GM08714 (cell line): Measurements from ENCODE around the gene PTPRE.

ENCODE experiments used
- H3K4me3 ChIP-seq: fragments of 200-500 bp; sonication (Bioruptor generic); 2 replicates; pipeline ENCODE4 v1.5.1; 2014; ENCODE audit warnings: mild to moderate bottlenecking, low read length, inconsistent platforms
- ZNF274 ChIP-seq: IDR thresholded peaks from 2 replicates; pipeline ENCODE4 v1.6.1; 2012; ENCODE audit warnings: mild to moderate bottlenecking, low read depth, low read length

PTPRE gene

DNA sequence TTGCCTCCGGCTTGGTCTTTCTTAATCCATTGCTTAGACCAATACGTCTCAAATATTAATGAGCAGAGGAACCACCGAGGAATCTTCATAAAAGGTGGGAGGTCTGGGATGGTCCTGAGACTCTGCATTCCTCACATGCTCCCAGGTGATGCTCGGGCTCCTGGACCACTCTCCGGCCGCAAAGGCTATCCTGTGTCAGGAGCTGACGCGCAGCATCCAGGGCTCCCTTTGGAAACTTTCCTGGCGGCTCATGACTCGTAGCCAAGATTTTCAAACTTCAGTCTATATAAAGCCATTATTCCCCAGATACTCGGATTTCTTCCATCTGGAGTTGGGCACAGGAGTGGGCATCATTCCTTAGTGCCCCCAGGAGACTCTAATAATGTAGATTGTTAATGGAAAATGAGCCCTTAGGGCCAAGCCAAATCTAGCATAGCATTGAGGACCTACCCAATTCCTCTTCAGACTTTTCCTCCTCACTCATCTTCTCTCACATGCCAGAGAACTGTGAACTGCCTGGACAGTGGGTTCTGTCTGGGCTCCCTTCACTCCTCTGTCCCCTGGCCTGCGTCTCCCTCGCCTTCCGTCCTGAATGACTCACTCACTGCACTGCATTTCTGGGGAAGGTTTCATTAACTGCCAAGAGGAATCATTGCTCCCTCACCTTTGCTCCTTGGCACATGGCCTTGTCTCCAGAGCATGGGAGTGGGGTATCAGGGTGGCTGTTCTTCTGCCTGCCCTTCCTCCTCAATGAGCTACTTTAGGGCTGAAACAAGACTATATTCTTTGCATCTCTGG is 130.0 kb downstream of the PTPRE start:
- no peak for TF ChIP-seq ZNF274
- H3K4me3 ChIP-seq: no peak overlapping the region

DNA sequence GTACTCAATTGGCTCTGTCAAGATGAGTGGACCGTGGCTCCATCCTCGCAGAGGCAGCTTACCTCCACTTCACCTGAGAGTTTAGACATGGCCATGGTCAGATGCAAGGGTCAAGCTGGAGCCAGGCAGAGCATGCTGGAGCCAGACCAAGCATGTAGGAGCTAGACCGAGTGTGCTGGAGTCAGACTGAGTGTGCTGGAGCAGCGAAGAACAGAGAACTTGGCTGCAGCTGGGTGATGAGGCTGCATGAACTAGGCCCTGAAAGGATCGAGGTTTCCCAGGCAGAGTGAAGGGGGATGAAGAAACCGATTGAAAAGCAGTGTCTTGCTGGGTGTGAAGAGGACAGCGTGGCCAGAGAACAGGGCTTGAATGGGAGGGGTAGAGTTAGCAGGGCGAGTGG is 133.2 kb downstream of the PTPRE start:
- H3K4me3 ChIP-seq: no peak overlapping the region
- TF ChIP-seq ZNF274: no peak

DNA sequence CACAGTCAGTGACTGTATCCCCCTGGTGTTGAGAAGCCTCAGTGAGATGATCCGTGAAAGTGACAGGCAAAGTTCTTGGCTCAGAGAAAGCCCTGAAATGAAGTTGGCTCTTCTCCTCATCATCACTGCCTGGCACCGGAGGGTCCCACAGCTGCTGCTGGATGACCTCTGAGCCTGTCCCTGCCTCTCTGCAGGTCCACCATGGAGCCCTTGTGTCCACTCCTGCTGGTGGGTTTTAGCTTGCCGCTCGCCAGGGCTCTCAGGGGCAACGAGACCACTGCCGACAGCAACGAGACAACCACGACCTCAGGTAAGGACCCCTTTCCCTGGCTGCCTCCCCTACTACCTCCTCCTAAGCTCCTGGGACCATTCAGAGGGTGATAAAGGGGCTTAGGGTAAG is 133.8 kb downstream of the PTPRE start:
- H3K4me3 ChIP-seq: no peak overlapping the region
- TF ChIP-seq ZNF274: no peak

DNA sequence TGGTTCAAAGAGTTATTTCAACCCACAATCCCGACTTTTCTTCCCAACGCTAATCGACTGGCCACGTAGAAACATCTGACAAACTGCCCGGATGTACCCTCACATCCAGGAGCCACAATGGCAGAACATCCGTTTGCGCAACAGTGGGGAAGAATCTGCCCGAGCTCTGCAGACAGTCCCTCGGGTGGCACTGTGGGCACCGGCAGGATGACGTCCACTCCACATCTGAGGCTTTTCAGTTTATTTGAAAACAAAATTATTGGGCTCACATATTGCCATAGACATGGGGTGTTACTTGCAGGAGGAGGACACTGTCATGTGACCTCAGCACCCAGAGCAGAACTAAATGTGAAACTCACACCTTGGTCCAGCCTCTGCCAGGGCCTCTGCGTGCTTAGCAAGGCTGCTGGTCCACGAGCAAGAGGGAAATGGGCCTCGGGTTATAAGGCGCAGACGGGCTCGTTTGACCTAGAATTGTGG is 135.3 kb downstream of the PTPRE start:
- no peak for TF ChIP-seq ZNF274
- no peak overlapping the region for H3K4me3 ChIP-seq

DNA sequence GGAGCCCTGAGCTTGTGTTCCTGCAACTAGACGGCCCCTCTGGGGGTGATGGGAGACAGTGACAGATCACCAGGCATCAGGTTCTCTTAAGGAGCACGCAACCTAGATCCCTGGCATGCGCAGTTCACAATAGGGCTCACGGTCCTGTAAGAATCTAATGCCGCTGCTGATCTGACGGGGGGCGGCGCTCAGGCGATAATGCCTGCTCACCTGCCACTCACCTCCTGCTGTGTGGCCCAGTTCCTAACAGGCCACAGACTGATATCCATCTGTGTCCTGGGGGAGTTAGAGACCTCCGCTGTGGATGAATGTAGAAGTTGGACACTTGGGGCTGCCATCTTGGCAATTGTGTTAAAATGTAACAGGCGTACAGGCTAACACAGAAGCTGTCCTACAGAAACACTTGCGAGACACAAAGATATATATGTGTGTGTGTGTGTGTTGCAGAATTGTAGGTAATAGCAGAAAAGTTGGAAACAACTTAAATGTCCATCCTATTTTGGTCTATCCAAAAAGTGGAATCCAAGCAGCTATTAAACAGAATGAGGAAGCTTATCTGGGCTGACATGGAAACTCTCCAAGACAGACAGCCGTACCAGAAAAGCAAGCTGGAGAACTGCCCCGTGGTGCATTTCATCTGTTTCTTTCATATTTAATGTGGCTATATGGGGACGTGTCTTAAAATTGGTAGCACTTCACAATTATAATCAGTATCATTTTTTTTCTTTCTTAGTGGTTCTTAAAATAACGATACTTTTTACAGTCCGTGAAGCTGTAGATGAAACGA is 136.5 kb downstream of the PTPRE start:
- TF ChIP-seq ZNF274: no peak
- H3K4me3 ChIP-seq: no peak overlapping the region

DNA sequence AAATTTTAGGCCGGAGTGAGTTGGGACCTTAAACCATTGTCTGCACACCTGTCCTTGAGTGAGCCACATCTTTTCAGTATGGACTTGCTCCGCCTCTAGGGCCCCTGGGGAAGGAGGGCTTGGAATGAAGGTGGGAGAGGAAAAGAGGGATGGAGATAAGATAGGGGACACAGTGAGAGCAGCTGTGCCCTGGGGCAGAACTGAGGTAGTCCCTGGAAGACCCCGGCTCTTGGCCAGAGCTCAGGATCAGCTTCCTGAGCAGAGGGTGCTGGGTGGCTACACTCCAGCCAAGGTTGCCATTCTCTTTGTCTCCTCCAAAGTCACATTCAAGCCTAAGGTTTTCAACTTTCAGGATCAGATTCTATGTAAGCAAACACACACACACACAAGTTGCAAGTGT is 137.3 kb downstream of the PTPRE start:
- H3K4me3 ChIP-seq: no peak overlapping the region
- no peak for TF ChIP-seq ZNF274

DNA sequence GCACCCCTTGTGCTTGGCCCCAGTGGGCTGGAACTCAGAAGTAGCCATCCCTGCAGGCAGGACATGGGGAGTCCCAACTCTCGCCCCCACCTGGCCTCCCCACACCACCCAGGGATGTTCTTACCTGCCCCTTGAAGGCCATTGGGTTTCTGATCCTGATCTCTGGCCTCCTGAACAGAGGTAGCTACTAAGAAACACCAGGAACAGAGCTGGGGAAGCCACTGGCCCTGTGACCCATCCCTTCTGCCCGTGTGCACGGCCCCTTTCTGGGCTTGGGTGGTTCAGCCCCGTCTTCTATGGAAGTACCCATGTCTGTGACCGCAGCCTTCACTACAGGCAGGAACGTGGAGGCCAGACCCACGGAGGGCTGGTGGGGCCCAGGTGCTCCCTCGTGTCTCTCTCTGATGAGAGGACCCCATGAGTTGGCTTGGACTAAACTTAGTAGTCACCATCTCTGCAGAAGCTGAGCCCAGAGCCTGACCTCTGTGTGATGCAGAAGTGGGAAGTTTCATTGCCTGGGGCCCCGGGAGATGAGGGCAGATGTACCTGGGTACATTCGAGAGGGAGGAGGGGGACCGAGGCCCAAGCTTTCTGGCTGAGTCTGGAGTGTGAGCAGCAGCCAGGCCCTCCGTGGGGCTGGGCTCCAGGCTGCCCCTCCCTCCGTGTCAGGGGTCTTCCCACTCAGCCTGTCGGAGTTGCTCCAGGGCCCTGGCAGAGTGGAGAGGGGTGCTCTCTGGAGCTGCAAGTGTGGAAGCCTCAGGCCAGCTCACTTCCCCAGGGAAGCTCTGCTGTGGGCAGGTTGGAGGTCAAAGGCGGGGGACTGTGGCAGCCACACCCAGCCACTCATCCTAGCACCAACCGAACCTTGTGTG is 138.3 kb downstream of the PTPRE start:
- no peak overlapping the region for H3K4me3 ChIP-seq
- no peak for TF ChIP-seq ZNF274

DNA sequence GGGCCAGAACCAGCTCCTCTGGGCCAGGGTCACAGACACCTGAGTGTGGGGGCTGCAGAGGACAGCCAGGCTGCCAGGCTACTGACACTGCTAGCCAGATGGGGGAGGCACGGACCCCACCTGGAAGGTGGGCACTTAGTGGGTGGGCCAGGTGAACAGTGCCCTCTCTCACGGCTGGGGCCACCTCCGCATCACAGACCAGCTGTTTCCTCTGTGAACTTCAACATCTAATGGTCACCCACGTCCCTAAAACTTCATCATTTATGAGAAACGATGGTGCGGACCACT is 138.9 kb downstream of the PTPRE start:
- H3K4me3 ChIP-seq: no peak overlapping the region
- no peak for TF ChIP-seq ZNF274

DNA sequence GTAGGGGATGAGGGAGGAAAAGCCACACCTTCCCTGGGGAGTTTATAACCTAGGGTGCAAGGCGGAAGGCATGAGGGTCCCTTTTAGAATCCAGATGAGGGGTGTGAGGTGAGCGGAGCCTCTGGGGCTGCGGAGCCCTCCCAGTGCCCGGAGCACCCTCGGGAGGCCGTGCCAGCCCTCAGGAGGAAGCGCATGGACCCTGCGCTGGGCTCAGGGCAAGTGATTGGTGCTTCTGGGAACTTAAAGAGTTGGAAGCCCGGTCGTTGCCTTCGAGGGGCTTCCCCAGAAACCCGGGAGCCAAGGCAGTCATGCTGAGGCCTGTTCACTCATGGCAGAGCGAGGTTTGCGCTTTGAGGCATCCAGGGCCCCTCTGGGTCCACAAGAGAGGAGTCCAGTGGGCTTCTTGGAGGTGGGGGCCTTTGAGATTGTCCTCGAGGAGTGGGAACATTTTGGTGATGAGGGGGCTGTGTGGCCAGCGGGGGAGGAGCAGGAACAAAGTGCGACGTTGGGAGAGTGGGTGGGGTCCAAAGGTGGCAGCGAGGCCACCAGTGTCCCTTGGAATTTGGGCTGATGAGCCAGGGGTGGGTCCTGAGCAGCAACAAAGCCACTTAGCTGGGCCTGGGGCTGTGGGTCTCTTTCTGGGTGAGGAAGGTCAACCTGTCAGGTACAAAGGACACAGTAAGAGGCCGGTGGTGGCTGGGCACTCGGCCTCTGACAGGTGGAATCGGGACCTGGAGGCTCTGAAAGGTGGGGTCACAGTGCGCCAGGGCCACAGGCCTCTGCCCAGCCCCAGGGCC is 139.5 kb downstream of the PTPRE start:
- no peak for TF ChIP-seq ZNF274

DNA sequence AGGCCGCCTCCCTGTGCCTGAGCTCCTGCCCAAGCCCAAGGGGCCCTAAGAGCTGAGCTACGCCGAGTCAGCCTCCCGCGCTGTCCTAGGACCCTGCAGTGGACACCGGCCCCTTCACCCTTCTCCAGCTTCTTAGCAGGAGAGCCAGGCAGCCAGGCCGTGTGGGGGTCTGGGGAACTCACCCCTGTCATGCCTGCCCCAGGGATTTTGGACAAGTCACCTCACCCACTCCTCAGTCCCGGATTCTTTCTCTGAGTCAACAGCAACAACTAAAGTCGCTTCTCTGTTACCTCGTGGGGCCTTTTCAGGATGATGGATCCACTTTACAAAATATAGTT is 140.0 kb downstream of the PTPRE start:
- no peak overlapping the region; the same call in 1 of the 2 replicates for H3K4me3 ChIP-seq

More for the DNA sequence above, 139.5 kb downstream of the PTPRE start:
- no peak overlapping the region for H3K4me3 ChIP-seq

DNA sequence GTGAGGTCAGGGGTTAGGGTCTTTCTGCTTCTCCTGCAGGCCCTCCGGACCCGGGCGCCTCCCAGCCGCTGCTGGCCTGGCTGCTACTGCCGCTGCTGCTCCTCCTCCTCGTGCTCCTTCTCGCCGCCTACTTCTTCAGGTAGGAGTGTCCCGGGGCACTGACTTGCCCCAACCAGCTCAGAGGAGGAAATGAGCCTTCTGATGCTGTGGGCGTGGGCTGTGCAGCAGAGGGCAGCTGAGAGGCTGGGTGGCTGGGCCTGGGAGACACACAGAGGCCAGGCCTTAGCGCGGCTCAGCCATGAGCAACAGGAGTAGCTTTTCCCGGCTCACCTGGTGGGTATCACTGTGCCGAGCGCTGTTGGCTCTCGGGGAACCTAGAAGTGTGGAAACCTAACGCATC is 140.4 kb downstream of the PTPRE start:
- H3K4me3 ChIP-seq: peak overlapping the region; percentile 51; the same call in 1 of the 2 replicates
- no peak for TF ChIP-seq ZNF274

More for the DNA sequence above, 140.0 kb downstream of the PTPRE start:
- no peak for TF ChIP-seq ZNF274

DNA sequence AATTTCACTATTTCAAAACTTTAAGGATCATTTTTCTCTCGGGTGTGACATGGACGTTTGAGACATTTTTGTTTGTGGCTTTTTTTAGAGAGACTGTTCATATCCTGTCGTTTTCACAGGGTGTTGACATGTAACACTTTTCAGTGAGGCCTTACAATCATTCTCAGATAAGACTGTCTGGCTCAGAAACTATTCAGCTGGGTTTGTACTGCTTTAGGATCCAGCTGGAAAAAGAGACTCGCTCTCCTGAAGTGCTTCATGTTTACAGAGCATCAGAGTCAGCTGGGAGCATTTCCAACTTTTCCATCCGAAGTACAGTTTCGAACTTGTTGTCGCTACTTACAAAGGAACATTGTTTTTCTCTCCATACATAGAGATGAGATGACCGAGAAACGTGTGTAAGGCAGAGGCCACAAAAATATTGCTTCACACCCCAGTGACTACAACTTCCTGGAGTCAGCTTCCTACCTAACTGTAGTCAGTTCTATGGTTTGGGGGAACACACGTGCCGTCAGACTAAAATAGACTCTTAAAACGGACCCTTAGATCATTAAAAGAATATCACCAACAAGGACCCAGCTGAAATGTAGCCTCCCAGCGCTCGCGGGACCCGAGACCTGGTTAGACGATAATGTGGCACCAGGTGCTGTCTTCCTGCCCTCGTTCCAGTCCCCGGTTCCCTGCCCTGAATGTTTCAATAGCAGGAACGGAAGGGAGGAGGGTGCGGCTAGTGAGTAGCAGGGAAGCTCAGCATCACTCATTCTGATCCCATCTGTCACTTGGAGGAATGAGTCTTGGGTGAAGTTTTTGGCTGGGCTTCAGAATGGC is 141.3 kb downstream of the PTPRE start:
- no peak for TF ChIP-seq ZNF274
- peak overlapping the region; percentile 51; the same call in 1 of the 2 replicates for H3K4me3 ChIP-seq

DNA sequence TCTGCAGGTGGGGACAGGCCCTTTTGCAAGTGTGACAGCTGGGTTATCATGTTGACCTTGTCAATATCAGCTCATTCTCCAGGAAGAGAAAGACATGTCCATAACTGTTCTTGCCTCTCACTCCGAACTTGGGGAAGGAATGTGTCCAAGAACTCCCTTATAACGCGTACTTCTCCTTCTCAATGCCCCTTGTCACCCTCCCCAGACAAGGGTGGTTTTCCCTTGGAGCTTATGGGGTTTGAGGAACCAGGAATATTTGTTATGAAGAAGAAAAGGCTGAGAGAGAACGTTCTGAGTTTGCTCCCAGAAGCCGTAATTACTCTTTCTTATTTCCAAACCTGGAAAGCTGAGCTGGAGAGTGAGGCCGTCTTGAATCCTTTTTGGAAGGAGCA is 141.9 kb downstream of the PTPRE start:
- peak overlapping the region; percentile 51; the same call in 1 of the 2 replicates for H3K4me3 ChIP-seq
- TF ChIP-seq ZNF274: no peak
